Measurements from ENCODE around the gene TAF4B. TPM values are rescaled to one million over a fixed set of nuclear protein-coding genes. Genes with fewer than 3 reads are reported as not detected.

The TAF4B gene
- total RNA-seq, 2 experiments from 2014 or later: 50.1 to 52.3 TPM

DNA sequence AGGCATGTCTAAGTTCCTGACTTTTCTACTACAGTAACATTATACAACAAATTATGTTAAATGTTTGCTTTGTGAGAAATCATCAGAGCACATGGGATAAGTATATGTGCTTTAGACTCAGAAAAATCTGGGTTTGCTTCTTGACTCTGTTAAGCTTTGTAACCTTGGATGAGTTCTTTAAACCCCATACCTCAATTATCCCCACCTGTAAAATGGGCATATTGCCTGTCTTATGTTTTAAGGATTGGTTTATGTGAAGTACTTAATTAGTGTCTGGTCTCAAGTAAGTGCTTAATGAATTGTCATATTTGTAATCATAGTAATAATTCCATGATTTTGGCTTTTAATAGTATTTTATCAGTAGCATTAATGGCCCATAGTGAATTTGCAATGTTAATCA is 135.8 kb downstream of the TAF4B start:
- no peak for DNase-seq (ENCODE audit: low spot score)
- TF ChIP-seq EZH2phosphoT487 (IDR thresholded peaks at IDR 0.05; ENCODE audit: borderline replicate concordance, low read depth, low read length): no peak
- TF ChIP-seq, protein P1, sequence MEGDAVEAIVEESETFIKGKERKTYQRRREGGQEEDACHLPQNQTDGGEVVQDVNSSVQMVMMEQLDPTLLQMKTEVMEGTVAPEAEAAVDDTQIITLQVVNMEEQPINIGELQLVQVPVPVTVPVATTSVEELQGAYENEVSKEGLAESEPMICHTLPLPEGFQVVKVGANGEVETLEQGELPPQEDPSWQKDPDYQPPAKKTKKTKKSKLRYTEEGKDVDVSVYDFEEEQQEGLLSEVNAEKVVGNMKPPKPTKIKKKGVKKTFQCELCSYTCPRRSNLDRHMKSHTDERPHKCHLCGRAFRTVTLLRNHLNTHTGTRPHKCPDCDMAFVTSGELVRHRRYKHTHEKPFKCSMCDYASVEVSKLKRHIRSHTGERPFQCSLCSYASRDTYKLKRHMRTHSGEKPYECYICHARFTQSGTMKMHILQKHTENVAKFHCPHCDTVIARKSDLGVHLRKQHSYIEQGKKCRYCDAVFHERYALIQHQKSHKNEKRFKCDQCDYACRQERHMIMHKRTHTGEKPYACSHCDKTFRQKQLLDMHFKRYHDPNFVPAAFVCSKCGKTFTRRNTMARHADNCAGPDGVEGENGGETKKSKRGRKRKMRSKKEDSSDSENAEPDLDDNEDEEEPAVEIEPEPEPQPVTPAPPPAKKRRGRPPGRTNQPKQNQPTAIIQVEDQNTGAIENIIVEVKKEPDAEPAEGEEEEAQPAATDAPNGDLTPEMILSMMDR (conservative IDR thresholded peaks at IDR 0.05; ENCODE audit: low read length): no peak
- POLR2A ChIA-PET: interaction anchor here (0.9 kb wide), 1 partner anchor 12 kb away, joined by 4 read pairs; no protein-coding TSS in a partner anchor
- H3K36me3 ChIP-seq (ENCODE audit: insufficient read depth, low read length): peaks cover 60% of the 10 kb centered on the region
- no peak overlapping the region for H3K4me2 ChIP-seq (ENCODE audit: low read length)
- no peaks in the 10 kb centered on the region for H3K9me2 ChIP-seq (ENCODE audit: insufficient read depth, low read length)
- H3K79me2 ChIP-seq (ENCODE audit: insufficient read depth, low read depth, low read length): no peaks in the 10 kb centered on the region
- no peak overlapping the region for H3K4me3 ChIP-seq (ENCODE audit: low read depth, low read length, poor library complexity, severe bottlenecking)
- CTCF ChIA-PET (ENCODE audit: unreplicated experiment): no interaction called here
- BruUV-seq (replicated peaks): no TSS peak
- H4K20me1 ChIP-seq (ENCODE audit: insufficient read depth, low read length): no peaks in the 10 kb centered on the region
- intact Hi-C loops (cut with micrococcal nuclease; ENCODE audit: unreplicated experiment): no loop called here
- H2AFZ ChIP-seq (ENCODE audit: low read length): no peak overlapping the region
- no peaks in the 10 kb centered on the region for H3K9me3 ChIP-seq (ENCODE audit: low read length)
- H3K4me1 ChIP-seq (ENCODE audit: insufficient read depth, low read length, poor library complexity, severe bottlenecking): no peaks in the 10 kb centered on the region
- no peak overlapping the region for H3K27ac ChIP-seq (ENCODE audit: low read depth, low read length, poor library complexity, severe bottlenecking)

DNA sequence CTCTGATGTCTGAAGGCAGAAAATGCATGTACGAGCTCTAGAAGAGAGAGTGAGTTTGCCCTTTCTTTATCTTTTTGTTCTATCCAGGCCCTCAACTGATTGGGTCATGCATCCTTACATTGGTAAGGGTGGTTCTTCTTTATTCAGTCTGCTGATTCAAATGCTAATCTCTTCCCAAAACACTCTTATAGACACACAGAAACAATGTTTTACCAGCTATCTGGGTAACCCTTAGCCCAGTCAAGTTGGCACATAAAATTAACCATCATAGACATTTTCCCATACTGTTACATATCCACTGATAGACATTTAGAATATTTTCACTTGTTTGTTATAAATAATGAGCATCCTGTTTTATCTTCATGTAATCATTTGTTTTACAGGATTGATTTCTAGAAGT is 141.2 kb downstream of the TAF4B start:
- BruUV-seq (replicated peaks): no TSS peak
- Histone ChIP-seq H2AFZ (ENCODE audit: low read length) (no peak overlapping the region), H3K9me2 (ENCODE audit: insufficient read depth, low read length) (no peaks in the 10 kb centered on the region), H4K20me1 (ENCODE audit: insufficient read depth, low read length) (no peaks in the 10 kb centered on the region), H3K4me2 (ENCODE audit: low read length) (no peak overlapping the region), H3K79me2 (ENCODE audit: insufficient read depth, low read depth, low read length) (no peaks in the 10 kb centered on the region), H3K4me3 (ENCODE audit: low read depth, low read length, poor library complexity, severe bottlenecking) (no peak overlapping the region), H3K36me3 (ENCODE audit: insufficient read depth, low read length) (peaks cover 39% of the 10 kb centered on the region), H3K9me3 (ENCODE audit: low read length) (no peaks in the 10 kb centered on the region), H3K27ac (ENCODE audit: low read depth, low read length, poor library complexity, severe bottlenecking) (no peak overlapping the region), H3K4me1 (ENCODE audit: insufficient read depth, low read length, poor library complexity, severe bottlenecking) (no peaks in the 10 kb centered on the region)
- no peak for DNase-seq (ENCODE audit: low spot score)
- intact Hi-C loops (cut with micrococcal nuclease; ENCODE audit: unreplicated experiment): no loop called here
- CTCF ChIA-PET (ENCODE audit: unreplicated experiment): no interaction called here
- TF ChIP-seq EZH2phosphoT487 (IDR thresholded peaks at IDR 0.05; ENCODE audit: borderline replicate concordance, low read depth, low read length): no peak
- TF ChIP-seq, protein P1 (conservative IDR thresholded peaks at IDR 0.05; ENCODE audit: low read length): no peak
- POLR2A ChIA-PET: no interaction called here

DNA sequence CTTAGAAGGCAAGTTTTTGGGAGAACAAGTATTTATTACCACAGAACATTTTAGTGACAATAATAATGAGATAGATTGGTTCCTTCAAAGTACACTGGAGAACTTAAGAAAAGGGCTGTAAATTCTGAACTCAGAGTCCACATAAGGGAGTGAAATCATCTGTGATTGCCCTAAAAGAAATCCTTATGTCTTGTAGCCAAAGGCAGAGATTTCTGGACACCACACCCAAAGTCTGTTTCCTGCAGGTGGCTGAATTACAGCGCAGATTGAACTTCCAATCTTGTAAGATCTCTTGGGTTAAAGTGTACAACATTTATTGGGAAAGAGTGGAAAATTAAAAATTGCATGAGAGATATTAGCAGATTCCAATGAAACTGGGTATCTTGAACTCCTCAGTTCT is 143.8 kb downstream of the TAF4B start:
- no peak for TF ChIP-seq EZH2phosphoT487 (IDR thresholded peaks at IDR 0.05; ENCODE audit: borderline replicate concordance, low read depth, low read length)
- TF ChIP-seq, protein P1 (conservative IDR thresholded peaks at IDR 0.05; ENCODE audit: low read length): no peak
- intact Hi-C loops (cut with micrococcal nuclease; ENCODE audit: unreplicated experiment): no loop called here
- no peaks in the 10 kb centered on the region for H3K9me3 ChIP-seq (ENCODE audit: low read length)
- H3K9me2 ChIP-seq (ENCODE audit: insufficient read depth, low read length): no peaks in the 10 kb centered on the region
- H3K36me3 ChIP-seq (ENCODE audit: insufficient read depth, low read length): peaks cover 42% of the 10 kb centered on the region
- H3K4me1 ChIP-seq (ENCODE audit: insufficient read depth, low read length, poor library complexity, severe bottlenecking): no peaks in the 10 kb centered on the region
- H3K27ac ChIP-seq (ENCODE audit: low read depth, low read length, poor library complexity, severe bottlenecking): no peak overlapping the region
- no peak overlapping the region for H3K4me2 ChIP-seq (ENCODE audit: low read length)
- no peak for DNase-seq (ENCODE audit: low spot score)
- no peaks in the 10 kb centered on the region for H3K79me2 ChIP-seq (ENCODE audit: insufficient read depth, low read depth, low read length)
- H4K20me1 ChIP-seq (ENCODE audit: insufficient read depth, low read length): no peaks in the 10 kb centered on the region
- CTCF ChIA-PET (ENCODE audit: unreplicated experiment): no interaction called here
- H3K4me3 ChIP-seq (ENCODE audit: low read depth, low read length, poor library complexity, severe bottlenecking): no peak overlapping the region
- no peak overlapping the region for H2AFZ ChIP-seq (ENCODE audit: low read length)
- POLR2A ChIA-PET: interaction anchor here (1.2 kb wide), 1 partner anchor 75 kb away, joined by 3 read pairs; no protein-coding TSS in a partner anchor
- no TSS peak for BruUV-seq (replicated peaks)

Measured in OCI-LY7 (cell line).